Gastrocnemius medialis (tissue), 4 donors: ENCODE data around the gene DYRK1B. TPM values are rescaled to one million over a fixed set of nuclear protein-coding genes. Genes with fewer than 3 reads are reported as not detected.

Experiments used
- ATAC-seq, 2 donors: fragments of 150-250 bp; one replicate each; pipeline ENCODE4 v1.9.1; 2016
- DNase-seq, 2 donors: peaks; one replicate each; pipeline ENCODE4 v3.0.0-alpha.2; 2019
- H3K27ac ChIP-seq, 4 donors: fragments of 200-600 bp; sonication (generic); 1 replicate in 1 of 4; 2 replicates in 3 of 4; pipeline ENCODE4 v1.5.1; 2016 to 2018; ENCODE audit warnings: mild to moderate bottlenecking in 2 of 4, moderate library complexity in 1 of 4
- H3K27me3 ChIP-seq, 3 donors: fragments of 200-600 bp; sonication (generic) in 2 of 3; 1 replicate in 1 of 3; 2 replicates in 2 of 3; pipeline versions ENCODE4 v1.5.1 to v1.6.0; 2016 to 2019; ENCODE audit warnings: mild to moderate bottlenecking in 1 of 3, moderate library complexity in 1 of 3
- H3K36me3 ChIP-seq, 2 donors: fragments of 200-600 bp; sonication (generic) in 1 of 2; one replicate each; pipeline ENCODE4 v1.5.1; 2017 to 2018
- H3K4me1 ChIP-seq, 2 donors: fragments of 200-600 bp; sonication (generic) in 1 of 2; one replicate each; pipeline ENCODE4 v1.5.1; 2016 to 2017; ENCODE audit warnings: mild to moderate bottlenecking in 2 of 2
- H3K4me3 ChIP-seq, 4 donors: fragments of 200-600 bp; sonication (generic) in 3 of 4; 1 replicate in 1 of 4; 2 replicates in 3 of 4; pipeline ENCODE4 v1.5.1; 2016 to 2019; ENCODE audit warnings: mild to moderate bottlenecking in 2 of 4
- H3K9me3 ChIP-seq, 3 donors: fragments of 200-600 bp; sonication (generic) in 2 of 3; 1 replicate in 1 of 3; 2 replicates in 2 of 3; pipeline ENCODE4 v1.5.1; 2016 to 2019
- POLR2A ChIP-seq, 2 donors: fragments of 450-650 bp; IDR thresholded peaks; one replicate each; pipeline ENCODE4 v1.6.1; 2017; ENCODE audit warnings: antibody characterized with exemption in 2 of 2, mild to moderate bottlenecking in 2 of 2, moderate library complexity in 2 of 2
- in situ Hi-C, 4 donors: fragments of 200-750 bp; cut with MboI; loops; one replicate each; pipeline versions ENCODE4 v1.15.0 to v1.8.0; 2017; ENCODE audit warnings: low sequenced_read_pairs in 4 of 4
- intact Hi-C: fragments of 100-400 bp; cut with DNase I; formaldehyde crosslinking; loops from one replicate; pipeline ENCODE4 v1.15.1; 2023; ENCODE audit warnings: low total_unique reads
- total RNA-seq, 4 donors: library from RNA; depleted of rRNA; stranded (reverse); fragments of >200 nt; gene quantifications; one replicate each; pipeline versions ENCODE4 v1.1.0 to v1.2.3, GENCODE V29; 2016
- TF ChIP-seq, protein P1 (sequence below), 5 experiments: fragments of 450-650 bp in 3 of 5; fragments of 200-600 bp in 2 of 5; sonication (generic) in 2 of 5; IDR thresholded peaks in 4 of 5; conservative IDR thresholded peaks in 1 of 5; 1 replicate in 4 of 5; 2 replicates in 1 of 5; pipeline ENCODE4 v1.5.1; 2016 to 2019; ENCODE audit warnings: antibody characterized with exemption in 5 of 5, mild to moderate bottlenecking in 3 of 5, moderate library complexity in 3 of 5

Gene DYRK1B
- total RNA-seq, 4 donors from 2014 or later: 39.6 to 68.7 (median 61.8) TPM

GRCh38 chr19:39829702-39830275 is 4.2 kb downstream of the DYRK1B start:
- in situ Hi-C loops (loop anchor here in 2 of 4 donors (25.0 kb wide), 2 partner anchors 292 to 392 kb away; partner anchors contain the start of genes RPS16 (in 2 of the 2), SUPT5H (in 2 of the 2), EID2 (in 1 of the 2) and EID2B (in 1 of the 2)), intact Hi-C loops (loop anchor here (10.0 kb wide), 3 partner anchors 415 to 635 kb away; partner anchors contain the start of genes BLVRB, PLEKHG2 and SPTBN4)
- no peaks in the 10 kb centered on the region for H3K9me3 ChIP-seq
- no peak for DNase-seq
- peaks cover 0 to 60% of the 10 kb centered on the region in 2 donors for H3K36me3 ChIP-seq
- no peak for ATAC-seq
- no peak overlapping the region for H3K4me3 ChIP-seq
- no peaks in the 10 kb centered on the region for H3K27me3 ChIP-seq
- TF ChIP-seq, protein P1, sequence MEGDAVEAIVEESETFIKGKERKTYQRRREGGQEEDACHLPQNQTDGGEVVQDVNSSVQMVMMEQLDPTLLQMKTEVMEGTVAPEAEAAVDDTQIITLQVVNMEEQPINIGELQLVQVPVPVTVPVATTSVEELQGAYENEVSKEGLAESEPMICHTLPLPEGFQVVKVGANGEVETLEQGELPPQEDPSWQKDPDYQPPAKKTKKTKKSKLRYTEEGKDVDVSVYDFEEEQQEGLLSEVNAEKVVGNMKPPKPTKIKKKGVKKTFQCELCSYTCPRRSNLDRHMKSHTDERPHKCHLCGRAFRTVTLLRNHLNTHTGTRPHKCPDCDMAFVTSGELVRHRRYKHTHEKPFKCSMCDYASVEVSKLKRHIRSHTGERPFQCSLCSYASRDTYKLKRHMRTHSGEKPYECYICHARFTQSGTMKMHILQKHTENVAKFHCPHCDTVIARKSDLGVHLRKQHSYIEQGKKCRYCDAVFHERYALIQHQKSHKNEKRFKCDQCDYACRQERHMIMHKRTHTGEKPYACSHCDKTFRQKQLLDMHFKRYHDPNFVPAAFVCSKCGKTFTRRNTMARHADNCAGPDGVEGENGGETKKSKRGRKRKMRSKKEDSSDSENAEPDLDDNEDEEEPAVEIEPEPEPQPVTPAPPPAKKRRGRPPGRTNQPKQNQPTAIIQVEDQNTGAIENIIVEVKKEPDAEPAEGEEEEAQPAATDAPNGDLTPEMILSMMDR (IDR thresholded peaks at IDR 0.05 in 4 of 5, conservative IDR thresholded peaks at IDR 0.05 in 1 of 5): no peak
- TF ChIP-seq POLR2A (IDR thresholded peaks at IDR 0.05): no peak
- peaks cover 39 to 61% of the 10 kb centered on the region in 2 donors for H3K4me1 ChIP-seq
- peak overlapping the region in 3 of 4 donors; percentile 22 to 99 (median 90) for H3K27ac ChIP-seq

DNA sequence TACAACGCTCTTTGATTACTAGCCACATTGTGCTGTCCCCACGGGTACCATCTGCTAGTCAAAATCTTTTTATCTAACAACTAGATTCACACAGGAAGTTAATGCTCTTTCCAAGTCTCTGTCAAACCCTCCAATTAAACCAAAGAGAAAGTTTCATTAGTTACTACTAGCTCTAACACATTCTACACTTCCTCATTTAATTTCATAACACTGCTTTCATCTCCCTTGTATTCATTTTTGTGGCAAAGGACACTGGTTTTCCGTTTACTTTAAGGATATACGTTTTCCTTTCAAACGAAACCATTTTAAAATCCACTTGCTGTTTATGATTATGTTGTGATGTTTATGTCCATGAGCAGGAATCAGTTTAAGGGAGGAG is 5.3 kb downstream of the DYRK1B start:
- ATAC-seq (no peak), DNase-seq (no peak)
- Histone ChIP-seq H3K27me3 (no peaks in the 10 kb centered on the region), H3K4me1 (peaks cover 36 to 58% of the 10 kb centered on the region in 2 donors), H3K9me3 (no peaks in the 10 kb centered on the region), H3K36me3 (peaks cover 0 to 55% of the 10 kb centered on the region in 2 donors), H3K4me3 (no peak overlapping the region), H3K27ac (peak overlapping the region; percentile 38 to 99 (median 71))
- intact Hi-C loops: loop anchor here (10.0 kb wide), 1 partner anchor 436 kb away; no protein-coding TSS in a partner anchor
- TF ChIP-seq POLR2A (IDR thresholded peaks at IDR 0.05): no peak
- TF ChIP-seq, protein P1 (IDR thresholded peaks at IDR 0.05 in 4 of 5, conservative IDR thresholded peaks at IDR 0.05 in 1 of 5): no peak
- in situ Hi-C loops: loop anchor here in 2 of 4 donors (25.0 kb wide), 2 partner anchors 291 to 391 kb away; partner anchors contain the start of genes RPS16 (in 2 of the 2), SUPT5H (in 2 of the 2), EID2 (in 1 of the 2) and EID2B (in 1 of the 2)

GRCh38 chr19:39828015-39828653 is 5.8 kb downstream of the DYRK1B start:
- in situ Hi-C loops (loop anchor here in 2 of 4 donors (25.0 kb wide), 2 partner anchors 291 to 391 kb away; partner anchors contain the start of genes RPS16 (in 2 of the 2), SUPT5H (in 2 of the 2), EID2 (in 1 of the 2) and EID2B (in 1 of the 2)), intact Hi-C loops (loop anchor here (10.0 kb wide), 1 partner anchor 437 kb away; no protein-coding TSS in a partner anchor)
- peaks cover 0 to 55% of the 10 kb centered on the region in 2 donors for H3K36me3 ChIP-seq
- TF ChIP-seq, protein P1 (IDR thresholded peaks at IDR 0.05 in 4 of 5, conservative IDR thresholded peaks at IDR 0.05 in 1 of 5): no peak
- no peak for TF ChIP-seq POLR2A (IDR thresholded peaks at IDR 0.05)
- H3K9me3 ChIP-seq: no peaks in the 10 kb centered on the region
- no peak for ATAC-seq
- peaks cover 36 to 59% of the 10 kb centered on the region in 2 donors for H3K4me1 ChIP-seq
- peak in 1 of 2 donors; percentile 58 for DNase-seq
- H3K27ac ChIP-seq: peak overlapping the region; percentile 38 to 99 (median 71)
- H3K27me3 ChIP-seq: no peaks in the 10 kb centered on the region
- H3K4me3 ChIP-seq: no peak overlapping the region

DNA sequence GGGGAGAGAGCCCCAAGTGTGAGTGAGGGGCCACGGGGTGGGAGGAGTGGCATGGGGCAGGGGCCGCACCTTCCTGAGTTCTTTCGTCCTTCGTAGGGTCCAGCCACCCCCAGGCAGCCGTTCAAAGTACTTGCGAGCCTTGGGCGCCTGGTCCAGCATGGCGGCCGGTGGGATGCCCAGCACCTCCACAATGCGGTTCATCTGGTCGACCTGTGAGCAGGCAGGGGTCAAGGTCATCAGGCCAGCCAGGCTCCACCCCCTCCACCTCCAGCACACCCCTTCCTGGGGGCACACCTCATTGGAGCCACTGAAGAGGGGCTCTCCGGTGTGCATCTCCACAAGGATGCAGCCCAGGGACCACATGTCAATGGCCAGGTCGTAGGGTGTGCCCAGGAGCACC is 6.7 kb downstream of the DYRK1B start:
- no peak for ATAC-seq
- TF ChIP-seq, protein P1 (IDR thresholded peaks at IDR 0.05 in 4 of 5, conservative IDR thresholded peaks at IDR 0.05 in 1 of 5): no peak
- no peak for TF ChIP-seq POLR2A (IDR thresholded peaks at IDR 0.05)
- in situ Hi-C loops (loop anchor here in 2 of 4 donors (25.0 kb wide), 2 partner anchors 290 to 390 kb away; partner anchors contain the start of genes RPS16 (in 2 of the 2), SUPT5H (in 2 of the 2), EID2 (in 1 of the 2) and EID2B (in 1 of the 2)), intact Hi-C loops (loop anchor here (10.0 kb wide), 1 partner anchor 438 kb away; no protein-coding TSS in a partner anchor)
- no peak for DNase-seq
- Histone ChIP-seq H3K36me3 (peaks cover 0 to 55% of the 10 kb centered on the region in 2 donors), H3K27ac (peak overlapping the region in 3 of 4 donors; percentile 38 to 99 (median 90)), H3K4me3 (no peak overlapping the region), H3K9me3 (no peaks in the 10 kb centered on the region), H3K4me1 (peaks cover 36 to 60% of the 10 kb centered on the region in 2 donors), H3K27me3 (no peaks in the 10 kb centered on the region)
